Heart right ventricle (tissue), 16 donors: Measurements from ENCODE around the gene KRT7. TPM values are rescaled to one million over a fixed set of nuclear protein-coding genes. Genes with fewer than 3 reads are reported as not detected.

ENCODE experiments used
- ATAC-seq, 8 donors: fragments of 200-7000 bp; cut with Tn5 transposase; one replicate each; pipeline ENCODE4 v1.9.1; 2020; ENCODE audit warnings: mild to moderate bottlenecking in 8 of 8, moderate library complexity in 8 of 8, moderate number of reproducible peaks in 1 of 8
- DNase-seq, 2 donors: peaks; one replicate each; pipeline ENCODE4 v3.0.0-alpha.2; 2020
- H3K27ac ChIP-seq, 10 donors: fragments of 200-600 bp; sonication (generic) in 2 of 10; one replicate each; pipeline versions ENCODE4 v1.5.0 to v1.8.0; 2020 to 2022; ENCODE audit warnings: mild to moderate bottlenecking in 3 of 10
- H3K27me3 ChIP-seq, 7 donors: fragments of 200-600 bp; one replicate each; pipeline ENCODE4 v1.8.0; 2021 to 2022; ENCODE audit warnings: mild to moderate bottlenecking in 2 of 7
- H3K36me3 ChIP-seq, 9 donors: fragments of 200-600 bp; sonication (generic) in 1 of 9; one replicate each; pipeline versions ENCODE4 v1.5.0 to v1.8.0; 2020 to 2022; ENCODE audit warnings: mild to moderate bottlenecking in 2 of 9
- H3K4me1 ChIP-seq, 9 donors: fragments of 200-600 bp; sonication (generic) in 1 of 9; one replicate each; pipeline versions ENCODE4 v1.5.0 to v1.8.0; 2020 to 2022; ENCODE audit warnings: mild to moderate bottlenecking in 4 of 9
- H3K4me3 ChIP-seq, 10 donors: fragments of 200-600 bp; sonication (generic) in 2 of 10; one replicate each; pipeline versions ENCODE4 v1.5.0 to v1.8.0; 2020 to 2022; ENCODE audit warnings: mild to moderate bottlenecking in 7 of 10, moderate library complexity in 2 of 10
- H3K9me3 ChIP-seq, 11 donors: fragments of 200-600 bp in 10 of 11; sonication (generic) in 2 of 11; one replicate each; pipeline versions ENCODE4 v1.5.0 to v1.8.0; 2013 to 2022; ENCODE audit warnings: mild to moderate bottlenecking in 2 of 11, control low read depth in 1 of 11, moderate library complexity in 1 of 11
- CTCF ChIP-seq, 9 donors: fragments of 200-600 bp; sonication (generic) in 2 of 9; IDR thresholded peaks; one replicate each; pipeline versions ENCODE4 v1.5.0 to v1.8.0; 2021 to 2022; ENCODE audit warnings: antibody characterized with exemption in 9 of 9, mild to moderate bottlenecking in 5 of 9, moderate library complexity in 1 of 9
- WGBS, 2 donors: extraction: QIAGEN DNeasy Blood & Tissue Kit; methylation state at CpG; one replicate each; pipeline ENCODE4 v1.1.7; 2013; ENCODE audit warnings: inconsistent platforms in 1 of 2; 5-methylcytosine and 5-hydroxymethylcytosine counted together
- intact Hi-C, 10 donors: fragments of 100-400 bp; cut with DNase I; formaldehyde crosslinking; loops; one replicate each; pipeline versions ENCODE4 v1.11.1 to v1.14.2; 2022
- polyA plus RNA-seq, 2 donors: library from polyadenylated mRNA; stranded (reverse); fragments of 200-250 nt; gene quantifications; one replicate each; pipeline ENCODE4 v1.2.3, GENCODE V29; 2013
- total RNA-seq, 10 donors: library from RNA; stranded (reverse); fragmentation: NEBNext Ultra II Directional in 3 of 10; extraction: Animal tissue kit (Norgen Biotek cat#: 25700) in 3 of 10; gene quantifications; one replicate each; pipeline versions ENCODE4 v1.2.1 to v1.2.4, GENCODE V29; 2021 to 2023
- donor health status: Arrhythmogenic right ventricular cardiomyopathy.
- donor health status: ischemic (EF 13 %, LVEDD 7.1; RV severe dilation, severe dysfunction).
- donor health status: healthy with polysubstance abuse.
- donor health status: DM: no; HTN: yes; CAD: no.
- donor health status: DM: no; HTN: no; CAD: no.
- donor health status: ischemic (EF 25% LVEDD 6.9; RV normal size, moderate dysfunction).
- donor health status: ischemic (EF 25% LVEDD 5.7; RV mildly dilated, moderate dysfunction).
- donor health status: healthy.
- donor health status: DM: yes; HTN: yes; CAD: no.
- donor health status: Ischemic cardiomyopathy.
- donor health status: ischemic (EF 35%, LVEDD 5.7; RV mildly dilated, moderate dysfunction).
- donor health status: nonischemic (EF 11% LVEDD 7.7; RV severe dilation, severe dysfunction).
- donor health status: DM: yes; HTN: yes; CAD: no.
- donor health status: PGD.
- donor health status: ischemic (EF 29% LVEDD 5.4; RV normal size, mild dysfunction).
- donor health status: nonischemic (EF 23%, LVEDD 6.1; RV moderate dilation, normal function).

The KRT7 gene
- total and polyA plus RNA-seq, 12 donors: 0.59 to 10.8 (median 1.8) TPM; not detected in 3

GRCh38 chr12:52260361-52261207 is 27.5 kb downstream of the KRT7 start:
- Histone ChIP-seq H3K4me3 (no peak overlapping the region), H3K27me3 (peaks cover 16 to 79% (median 61%) of the 10 kb centered on the region in 7 donors), H3K36me3 (no peaks in the 10 kb centered on the region), H3K4me1 (peaks cover 5 to 9% (median 6%) of the 10 kb centered on the region in 9 donors), H3K9me3 (no peaks in the 10 kb centered on the region), H3K27ac (no peak overlapping the region)
- no peak for TF ChIP-seq CTCF (IDR thresholded peaks at IDR 0.05)
- intact Hi-C loops: no loop called here
- WGBS, 2 donors: 74 to 75% methylated on average over 9 of the region's 9 CpGs
- ATAC-seq: no peak
- no peak for DNase-seq

GRCh38 chr12:52261208-52261484 is 28.1 kb downstream of the KRT7 start:
- no peak overlapping the region for H3K27ac ChIP-seq
- ATAC-seq (no peak), DNase-seq (no peak)
- no peak for TF ChIP-seq CTCF (IDR thresholded peaks at IDR 0.05)
- H3K36me3 ChIP-seq: no peaks in the 10 kb centered on the region
- H3K9me3 ChIP-seq: no peaks in the 10 kb centered on the region
- H3K27me3 ChIP-seq: peaks cover 16 to 73% (median 56%) of the 10 kb centered on the region in 7 donors
- intact Hi-C loops: no loop called here
- 59 to 77% methylated on average over 1 of the region's 1 CpG for WGBS, 2 donors
- no peak overlapping the region for H3K4me3 ChIP-seq
- peaks cover 5 to 9% (median 6%) of the 10 kb centered on the region in 9 donors for H3K4me1 ChIP-seq

GRCh38 chr12:52262286-52262685 is 29.2 kb downstream of the KRT7 start:
- ATAC-seq (no peak), DNase-seq (no peak)
- intact Hi-C loops: no loop called here
- Histone ChIP-seq H3K36me3 (no peaks in the 10 kb centered on the region), H3K4me1 (peaks cover 5 to 9% (median 6%) of the 10 kb centered on the region in 9 donors), H3K27me3 (peaks cover 13 to 62% (median 45%) of the 10 kb centered on the region in 7 donors), H3K27ac (no peak overlapping the region), H3K9me3 (no peaks in the 10 kb centered on the region), H3K4me3 (no peak overlapping the region)
- WGBS, 2 donors: 81 to 84% methylated on average over 3 of the region's 3 CpGs
- TF ChIP-seq CTCF (IDR thresholded peaks at IDR 0.05): no peak

- no peaks in the 10 kb centered on the region for H3K36me3 ChIP-seq
- H3K4me3 ChIP-seq: no peak overlapping the region
- DNase-seq (no peak), ATAC-seq (no peak)
- TF ChIP-seq CTCF (IDR thresholded peaks at IDR 0.05): no peak
- intact Hi-C loops: no loop called here
- H3K9me3 ChIP-seq: no peaks in the 10 kb centered on the region
- peaks cover 0 to under 1% (median 0%) of the 10 kb centered on the region in 9 donors for H3K4me1 ChIP-seq
- H3K27ac ChIP-seq: no peak overlapping the region
- 80 to 88% methylated on average over 7 of the region's 7 CpGs for WGBS, 2 donors
- H3K27me3 ChIP-seq: peaks cover 1 to 46% (median 29%) of the 10 kb centered on the region in 7 donors
Observed at GRCh38 chr12:52263761-52264434, 30.9 kb downstream of the KRT7 start.
